ENCODE results near the gene SPNS1.

- no peak for TF ChIP-seq GATA2 (IDR thresholded peaks at IDR 0.05; ENCODE audit: low read depth, low read length)
- no peak for TF ChIP-seq GATA3 (IDR thresholded peaks at IDR 0.05; ENCODE audit: low read depth, low read length)
Observed at GRCh38 chr16:28933171-28933570, 41.4 kb upstream of the SPNS1 start.
